Cardiac muscle cell (in vitro differentiated cells and primary cell): ENCODE measurements around the gene CPTP. TPM values are rescaled to one million over a fixed set of nuclear protein-coding genes. Genes with fewer than 3 reads are reported as not detected.

ENCODE experiments used
- DNase-seq, 2 donors: peaks; one replicate each; pipeline versions ENCODE4 v3.0.0 to v3.0.0-alpha.2; 2010 to 2017; ENCODE audit warnings: low read depth in 1 of 2, low spot score in 1 of 2
- H3K27ac ChIP-seq: fragments of 200-600 bp; sonication (generic); 2 replicates; pipeline ENCODE4 v1.5.1; 2016
- H3K27me3 ChIP-seq: fragments of 200-600 bp; sonication (generic); 2 replicates; pipeline ENCODE4 v1.6.0; 2016; ENCODE audit warnings: control low read depth
- H3K36me3 ChIP-seq: fragments of 200-600 bp; sonication (generic); 2 replicates; pipeline ENCODE4 v1.5.1; 2016; ENCODE audit warnings: control low read depth
- H3K4me1 ChIP-seq: fragments of 200-600 bp; sonication (generic); 2 replicates; pipeline ENCODE4 v1.8.1; 2017; ENCODE audit warnings: low read depth, mild to moderate bottlenecking, mixed run types
- H3K4me3 ChIP-seq: fragments of 200-600 bp; sonication (generic); 2 replicates; pipeline ENCODE4 v1.5.1; 2016; ENCODE audit warnings: mild to moderate bottlenecking
- H3K9me3 ChIP-seq: fragments of 200-600 bp; sonication (generic); 2 replicates; pipeline ENCODE4 v1.5.1; 2017; ENCODE audit warnings: low read depth, mild to moderate bottlenecking, control low read depth
- CTCF ChIP-seq: IDR thresholded peaks from 2 replicates; pipeline ENCODE4 v1.5.1; 2012; ENCODE audit warnings: low read depth, mild to moderate bottlenecking, low read length
- polyA plus RNA-seq: library from polyadenylated mRNA; unstranded; fragments of >200 nt; fragmentation: Nextera tagmentation; extraction: Ambion mirVana; gene quantifications from 2 replicates; pipeline ENCODE4 v1.2.1, GENCODE V29; 2016
- total RNA-seq: library from RNA; depleted of rRNA; stranded (reverse); fragments of >200 nt; gene quantifications from 2 replicates; pipeline ENCODE4 v1.2.3, GENCODE V29; 2016

CPTP gene
- total and polyA plus RNA-seq, 2 experiments from 2014 or later = 33.7 to 38.5 TPM

- Histone ChIP-seq H3K4me3 (no peak overlapping the region), H3K36me3 (no peaks in the 10 kb centered on the region), H3K9me3 (no peaks in the 10 kb centered on the region), H3K27ac (peak overlapping the region; percentile 50), H3K4me1 (peaks cover 6% of the 10 kb centered on the region), H3K27me3 (peaks cover 12% of the 10 kb centered on the region)
- TF ChIP-seq CTCF = no peak
- peak; percentile 32 for DNase-seq
Measured at GRCh38 chr1:1351511-1352427, 27.2 kb downstream of the CPTP start.

- H3K4me3 ChIP-seq = no peak overlapping the region
- no peak for DNase-seq
Measured at GRCh38 chr1:1352786-1353388, 28.3 kb downstream of the CPTP start.

GRCh38 chr1:1353389-1354151 is 29.0 kb downstream of the CPTP start:
- no peak for DNase-seq
- no peaks in the 10 kb centered on the region for H3K9me3 ChIP-seq
- no peaks in the 10 kb centered on the region for H3K36me3 ChIP-seq
- H3K4me3 ChIP-seq = no peak overlapping the region
- no peak overlapping the region for H3K27ac ChIP-seq
- H3K27me3 ChIP-seq = peaks cover 12% of the 10 kb centered on the region
- TF ChIP-seq CTCF = no peak
- peaks cover 19% of the 10 kb centered on the region for H3K4me1 ChIP-seq

More at GRCh38 chr1:1352786-1353388, 28.3 kb downstream of the CPTP start:
- no peak for TF ChIP-seq CTCF
- Histone ChIP-seq H3K36me3 (no peaks in the 10 kb centered on the region), H3K27me3 (peaks cover 12% of the 10 kb centered on the region), H3K9me3 (no peaks in the 10 kb centered on the region), H3K27ac (no peak overlapping the region), H3K4me1 (peaks cover 12% of the 10 kb centered on the region)

- DNase-seq = no peak
- Histone ChIP-seq H3K4me1 (peaks cover 25% of the 10 kb centered on the region), H3K27me3 (peaks cover 12% of the 10 kb centered on the region), H3K4me3 (peak overlapping the region; percentile 7), H3K27ac (no peak overlapping the region), H3K36me3 (no peaks in the 10 kb centered on the region), H3K9me3 (no peaks in the 10 kb centered on the region)
- no peak for TF ChIP-seq CTCF
Measured at GRCh38 chr1:1354271-1355247, 30.0 kb downstream of the CPTP start.

GRCh38 chr1:1355416-1355815 is 30.8 kb downstream of the CPTP start:
- Histone ChIP-seq H3K4me1 (peaks cover 34% of the 10 kb centered on the region), H3K27ac (no peak overlapping the region), H3K36me3 (no peaks in the 10 kb centered on the region), H3K27me3 (peaks cover 12% of the 10 kb centered on the region), H3K9me3 (no peaks in the 10 kb centered on the region), H3K4me3 (peak overlapping the region; percentile 7)
- no peak for TF ChIP-seq CTCF
- peak; percentile 28 to 50 for DNase-seq
